ENCODE data around the gene SAPCD1. TPM values are rescaled to one million over a fixed set of nuclear protein-coding genes. Genes with fewer than 3 reads are reported as not detected.

The SAPCD1 gene
- total RNA-seq = 10 to 100 TPM in 1 of 2 donors, 1 to 10 TPM in 1; 1.9 to 15.7 TPM

- H3K4me3 ChIP-seq = no peak within 1 kb of the TSS
- H3K27ac ChIP-seq = no peak within 1 kb of the TSS
- H3K4me1 ChIP-seq (replicated peaks) = no peaks in the 10 kb centered on the region
- no peak for TF ChIP-seq POLR2A (IDR thresholded peaks at IDR 0.05)
- no peak for TF ChIP-seq CTCF (IDR thresholded peaks at IDR 0.05)
- no peak for TF ChIP-seq POLR2AphosphoS5 (IDR thresholded peaks at IDR 0.05)
- no peaks in the 10 kb centered on the region for H3K9me3 ChIP-seq
- no peaks in the 10 kb centered on the region for H3K27me3 ChIP-seq (replicated peaks; ENCODE audit: insufficient read depth)
- WGBS = 80% methylated on average over 4 of the region's 4 CpGs
- no peak for DNase-seq (ENCODE audit: low spot score)
- H3K36me3 ChIP-seq = no peaks in the 10 kb centered on the region
- intact Hi-C loops (cut with DNase I) = no loop called here
Measured at GRCh38 chr6:31762356-31762755, at the start of gene SAPCD1. Gene SAPCD1 (plus strand): TSS chr6:31762656. CDS start chr6:31763055, 399 bp downstream.

- Histone ChIP-seq H3K9me3 (no peaks in the 10 kb centered on the region), H3K4me3 (no peak overlapping the region), H3K36me3 (no peaks in the 10 kb centered on the region), H3K4me1 (replicated peaks) (peaks cover 19% of the 10 kb centered on the region), H3K27ac (no peak overlapping the region), H3K27me3 (replicated peaks; ENCODE audit: insufficient read depth) (no peaks in the 10 kb centered on the region)
- intact Hi-C loops (cut with DNase I) = no loop called here
- WGBS = 66% methylated on average over 4 of the region's 4 CpGs
- no peak for DNase-seq (ENCODE audit: low spot score)
- TF ChIP-seq POLR2AphosphoS5 (IDR thresholded peaks at IDR 0.05) = no peak
- TF ChIP-seq POLR2A (IDR thresholded peaks at IDR 0.05) = no peak
- TF ChIP-seq CTCF (IDR thresholded peaks at IDR 0.05) = no peak
Measured at GRCh38 chr6:31713465-31713864, 49.0 kb upstream of the SAPCD1 start.

GRCh38 chr6:31713991-31714684, 48.3 kb upstream of the SAPCD1 start:
- no peak for DNase-seq (ENCODE audit: low spot score)
- 39% methylated on average over 5 of the region's 5 CpGs for WGBS
- TF ChIP-seq POLR2A (IDR thresholded peaks at IDR 0.05) = no peak
- intact Hi-C loops (cut with DNase I) = no loop called here
- H3K9me3 ChIP-seq = no peaks in the 10 kb centered on the region
- H3K4me3 ChIP-seq = no peak overlapping the region
- no peaks in the 10 kb centered on the region for H3K27me3 ChIP-seq (replicated peaks; ENCODE audit: insufficient read depth)
- H3K4me1 ChIP-seq (replicated peaks) = peaks cover 19% of the 10 kb centered on the region
- H3K36me3 ChIP-seq = no peaks in the 10 kb centered on the region
- no peak overlapping the region for H3K27ac ChIP-seq

- H3K4me3 ChIP-seq = no peak within 1 kb of the TSS
- peaks cover 19% of the 10 kb centered on the region for H3K4me1 ChIP-seq (replicated peaks)
- no peaks in the 10 kb centered on the region for H3K27me3 ChIP-seq (replicated peaks; ENCODE audit: insufficient read depth)
- DNase-seq (ENCODE audit: low spot score) = no peak
- 39% methylated on average over 16 of the region's 16 CpGs for WGBS
- H3K9me3 ChIP-seq = no peaks in the 10 kb centered on the region
- TF ChIP-seq CTCF (IDR thresholded peaks at IDR 0.05) = no peak
- TF ChIP-seq POLR2AphosphoS5 (IDR thresholded peaks at IDR 0.05) = no peak
- no peak for TF ChIP-seq POLR2A (IDR thresholded peaks at IDR 0.05)
- intact Hi-C loops (cut with DNase I) = no loop called here
- H3K36me3 ChIP-seq = no peaks in the 10 kb centered on the region
- peak within 1 kb of the TSS; percentile 57 to 62 for H3K27ac ChIP-seq
Measured at GRCh38 chr6:31715022-31715958, 47.2 kb upstream of the SAPCD1 start, which contains the start of gene LY6G6D. Gene LY6G6D (plus strand): TSS chr6:31715348. CDS start chr6:31715356, 8 bp downstream.

- Histone ChIP-seq H3K4me1 (replicated peaks) (peaks cover 19% of the 10 kb centered on the region), H3K27me3 (replicated peaks; ENCODE audit: insufficient read depth) (no peaks in the 10 kb centered on the region), H3K27ac (peak overlapping the region; percentile 34 to 65), H3K9me3 (no peaks in the 10 kb centered on the region), H3K4me3 (no peak overlapping the region), H3K36me3 (no peaks in the 10 kb centered on the region)
- TF ChIP-seq POLR2A (IDR thresholded peaks at IDR 0.05) (no peak), CTCF (IDR thresholded peaks at IDR 0.05) (peak in 1 of 4 experiments; percentile 43), POLR2AphosphoS5 (IDR thresholded peaks at IDR 0.05) (peak; percentile 23)
- 62% methylated on average over 10 of the region's 10 CpGs for WGBS
- DNase-seq (ENCODE audit: low spot score) = no peak
- intact Hi-C loops (cut with DNase I) = no loop called here
Measured at GRCh38 chr6:31717499-31718222, 44.8 kb upstream of the SAPCD1 start.
